CD4-positive, alpha-beta T cell treated with Interferon gamma for 1 hour (primary cell): ENCODE results near the gene GFOD2.

Source experiments
- DNase-seq: peaks from one replicate; pipeline ENCODE4 v3.0.0-alpha.2; 2020

GFOD2 gene

DNA sequence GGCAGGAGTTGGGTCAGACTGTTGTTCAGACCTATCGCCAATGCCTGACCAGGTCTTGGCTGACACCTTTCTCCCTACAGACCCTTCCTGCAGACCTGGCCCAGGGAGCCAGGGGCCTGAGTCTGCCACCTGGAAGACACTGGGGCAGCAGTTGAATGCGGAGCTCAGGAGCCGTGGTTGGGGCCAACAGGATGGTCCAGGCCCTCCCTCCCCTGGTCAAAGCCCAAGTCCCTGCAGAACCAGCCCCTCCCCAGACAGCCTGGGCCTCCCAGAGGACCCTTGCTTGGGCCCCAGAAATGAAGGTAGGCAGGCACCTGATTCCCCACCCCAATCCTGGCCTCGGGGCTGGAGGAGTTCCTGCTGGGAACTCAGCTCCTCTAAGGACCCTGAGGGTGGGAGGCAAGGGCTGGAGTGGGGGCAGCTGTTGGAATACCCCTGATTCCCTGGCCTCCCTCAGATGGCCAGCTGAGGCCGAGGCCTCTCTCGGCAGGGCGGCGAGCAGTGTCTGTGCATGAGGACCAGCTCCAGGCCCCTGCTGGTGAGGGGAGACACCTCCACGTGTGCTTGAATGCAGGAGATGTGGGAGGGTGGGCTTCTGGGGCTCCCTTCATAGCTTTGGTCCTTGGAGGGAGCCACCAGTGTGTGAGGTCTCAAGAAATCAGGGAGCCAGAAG, 62.6 kb downstream of the GFOD2 start:
- DNase-seq: no peak

DNA sequence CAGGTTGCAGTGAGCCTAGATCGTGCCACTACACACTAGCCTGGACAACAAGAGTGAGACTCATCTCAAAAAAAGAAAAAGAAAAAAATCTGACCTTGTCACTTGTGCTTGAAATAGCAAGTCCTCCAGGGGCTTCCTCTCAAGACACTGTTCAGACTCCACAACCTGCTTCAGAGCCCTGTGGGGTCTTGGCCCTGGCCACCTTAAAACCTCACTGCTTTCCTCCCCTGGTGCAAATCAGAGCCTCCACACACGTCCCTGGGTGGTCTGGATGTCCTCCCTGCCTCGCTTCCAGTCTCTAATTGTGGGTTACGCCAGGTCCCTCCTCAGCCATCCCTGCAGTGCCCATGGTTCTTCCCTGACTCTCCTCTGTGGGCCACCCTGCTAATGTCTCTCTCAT, 63.8 kb downstream of the GFOD2 start:
- no peak for DNase-seq

DNA sequence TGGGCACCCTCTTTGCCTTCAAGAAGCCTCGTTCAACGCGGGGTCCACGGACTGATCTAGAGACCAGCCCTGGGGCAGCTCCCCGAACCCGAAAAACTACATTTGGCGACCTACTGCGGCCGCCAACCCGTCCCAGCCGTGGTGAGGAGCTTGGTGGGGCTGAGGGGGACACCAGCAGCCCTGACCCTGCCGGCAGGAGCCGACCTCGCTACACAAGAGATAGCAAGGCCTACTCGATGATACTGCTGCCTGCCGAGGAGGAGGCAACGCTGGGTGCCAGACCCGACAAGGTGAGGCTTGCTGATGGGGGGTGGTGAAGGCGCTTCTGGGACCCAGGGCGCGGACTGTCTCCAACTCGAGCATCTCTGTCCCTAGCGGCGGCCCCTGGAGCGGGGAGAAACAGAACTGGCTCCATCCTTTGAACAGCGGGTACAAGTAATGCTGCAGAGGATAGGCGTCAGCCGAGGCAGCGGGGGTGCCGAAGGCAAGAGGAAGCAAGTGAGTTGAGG, 64.7 kb downstream of the GFOD2 start:
- DNase-seq: no peak

DNA sequence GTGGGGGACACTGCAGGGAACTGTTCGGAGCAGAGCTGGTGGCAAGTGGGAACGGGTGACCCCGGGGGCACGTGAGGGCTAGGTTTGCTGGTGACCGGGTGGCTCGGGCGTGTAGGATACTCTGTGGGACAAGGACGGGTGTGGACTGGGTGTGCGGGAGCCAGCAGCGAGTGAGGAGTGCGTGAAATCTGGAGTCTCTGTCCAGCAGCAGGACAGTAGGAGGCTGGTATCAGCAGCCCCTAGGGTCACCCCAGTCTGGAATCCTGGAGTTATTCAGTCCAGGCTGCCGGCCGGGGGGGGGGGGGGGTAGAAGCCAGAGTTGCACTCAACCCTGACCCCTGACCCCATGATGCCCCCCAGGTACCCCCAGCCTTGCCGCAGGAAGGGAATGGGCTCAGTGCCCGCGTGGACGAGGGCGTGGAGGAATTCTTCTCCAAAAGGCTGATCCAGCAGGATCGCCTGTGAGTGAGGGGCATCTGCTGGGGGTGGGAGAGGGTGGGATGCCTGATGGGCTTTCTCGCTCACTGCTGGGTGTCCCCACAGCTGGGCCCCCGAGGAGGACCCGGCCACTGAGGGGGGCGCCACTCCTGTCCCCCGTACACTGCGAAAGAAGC, 65.2 kb downstream of the GFOD2 start:
- DNase-seq: no peak

DNA sequence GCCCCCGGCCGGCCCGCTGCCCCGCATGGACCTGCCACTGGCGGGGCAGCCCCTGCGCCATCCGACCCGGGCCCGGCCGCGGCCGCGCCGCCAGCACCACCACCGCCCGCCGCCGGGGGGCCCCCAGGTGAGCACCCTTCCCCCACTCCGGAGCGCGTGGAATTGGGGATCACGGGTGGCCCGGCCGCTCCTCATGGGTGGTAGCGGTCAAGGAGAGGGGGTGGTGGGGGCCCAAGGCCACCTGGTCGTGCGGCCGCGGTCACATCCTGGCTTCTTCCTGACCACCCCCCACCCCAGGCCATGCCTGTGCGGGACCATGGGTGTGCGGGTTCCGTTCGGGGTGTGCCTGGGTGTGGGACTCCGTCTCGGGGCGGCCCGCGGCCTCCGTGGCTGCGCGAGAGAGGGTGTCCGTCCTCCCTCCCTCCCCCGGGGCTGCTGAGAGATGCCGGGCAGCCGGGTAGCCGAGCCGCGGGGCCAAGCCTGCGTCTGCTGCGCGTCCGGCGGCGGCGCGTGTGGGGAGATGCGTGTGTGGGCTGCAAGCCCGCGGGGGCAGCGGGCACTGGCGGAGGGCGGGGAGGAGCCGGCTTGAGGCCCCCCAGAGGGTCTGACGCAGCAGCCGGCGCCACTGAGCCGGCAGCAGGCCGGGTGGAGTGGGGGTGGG, 65.9 kb downstream of the GFOD2 start:
- DNase-seq: no peak

DNA sequence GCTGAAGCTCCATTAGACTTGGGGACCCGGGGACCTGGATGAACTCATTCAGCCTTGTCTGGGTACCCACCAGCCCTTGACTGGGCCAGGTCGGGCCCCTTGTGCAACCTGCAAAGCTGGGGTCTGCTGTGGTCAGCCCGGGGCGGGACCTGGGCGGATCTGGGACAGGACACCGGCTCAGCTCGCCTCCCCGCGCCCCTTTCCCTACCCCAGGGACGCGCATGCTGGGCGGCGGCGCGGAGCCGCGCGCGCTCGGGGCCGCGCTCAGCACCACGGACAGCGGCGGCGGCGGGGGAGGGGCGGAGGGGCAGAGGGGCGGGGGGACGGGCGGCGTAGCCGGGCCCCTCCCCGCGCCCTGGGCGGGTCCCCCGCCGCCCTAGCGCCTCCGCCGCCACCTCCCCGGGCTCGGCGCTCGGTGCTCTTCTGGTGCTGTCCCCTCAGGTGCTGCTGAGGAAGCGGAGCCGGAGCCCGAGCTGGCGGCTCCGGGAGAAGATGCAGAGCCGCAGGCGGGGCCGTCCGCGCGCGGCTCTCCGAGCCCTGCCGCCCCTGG, 66.5 kb downstream of the GFOD2 start:
- DNase-seq: no peak

DNA sequence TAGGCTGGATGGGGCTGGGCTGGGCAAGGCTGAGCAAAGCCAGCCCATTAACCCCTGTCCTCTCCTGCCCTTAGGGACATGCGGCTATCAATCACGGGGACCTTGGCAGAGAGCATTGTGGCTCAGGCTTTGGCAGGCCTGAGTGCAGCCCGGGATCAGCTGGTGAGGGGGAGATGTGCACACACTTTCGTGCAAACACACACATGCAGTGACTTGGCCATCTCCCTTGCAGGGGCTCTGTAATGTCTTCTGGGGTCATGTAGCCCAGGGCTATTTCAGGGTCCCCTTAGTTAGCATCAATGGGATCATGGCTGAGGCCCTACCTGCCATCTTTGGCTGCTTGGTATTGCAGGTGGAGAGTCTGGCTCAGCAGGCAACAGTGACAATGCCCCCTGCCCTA, 67.3 kb downstream of the GFOD2 start:
- no peak for DNase-seq

DNA sequence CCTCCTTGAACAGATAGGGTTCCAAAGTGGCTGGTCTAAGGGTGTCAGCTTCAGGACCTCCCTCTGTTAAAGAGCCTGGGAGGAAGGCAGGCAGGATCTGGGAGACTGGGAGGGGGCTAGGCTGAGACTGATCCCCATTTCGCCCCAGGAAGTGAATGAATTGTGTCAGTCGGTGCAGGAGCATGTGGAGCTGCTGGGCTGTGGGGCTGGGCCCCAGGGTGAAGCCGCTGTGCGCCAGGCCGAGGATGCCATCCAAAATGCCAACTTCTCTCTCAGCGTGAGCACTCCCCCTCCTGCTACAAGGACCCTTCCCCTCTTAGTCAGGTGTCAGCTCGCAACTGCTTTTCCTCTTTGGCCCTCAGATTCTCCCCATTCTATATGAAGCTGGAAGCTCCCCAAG, 68.1 kb downstream of the GFOD2 start:
- DNase-seq: no peak

DNA sequence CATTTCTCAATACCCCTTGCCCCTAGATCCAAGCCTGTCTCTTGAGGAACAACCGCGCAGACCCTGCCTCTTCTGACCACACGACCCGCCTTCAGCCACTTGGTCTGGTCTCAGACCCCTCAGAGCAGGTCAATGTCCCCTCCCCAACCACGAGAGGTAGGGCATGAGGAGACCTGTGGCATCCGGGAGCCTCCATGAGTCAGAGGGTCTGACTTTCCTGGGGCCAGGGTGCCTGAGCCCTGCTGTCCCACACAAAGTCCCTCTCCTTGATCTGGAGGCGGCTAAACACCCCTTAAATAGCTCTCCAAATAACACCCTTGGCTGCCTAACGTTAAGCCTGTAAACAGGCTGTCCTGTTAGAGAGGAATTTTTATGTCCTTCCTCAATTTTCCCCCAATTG, 69.1 kb downstream of the GFOD2 start:
- no peak for DNase-seq

DNA sequence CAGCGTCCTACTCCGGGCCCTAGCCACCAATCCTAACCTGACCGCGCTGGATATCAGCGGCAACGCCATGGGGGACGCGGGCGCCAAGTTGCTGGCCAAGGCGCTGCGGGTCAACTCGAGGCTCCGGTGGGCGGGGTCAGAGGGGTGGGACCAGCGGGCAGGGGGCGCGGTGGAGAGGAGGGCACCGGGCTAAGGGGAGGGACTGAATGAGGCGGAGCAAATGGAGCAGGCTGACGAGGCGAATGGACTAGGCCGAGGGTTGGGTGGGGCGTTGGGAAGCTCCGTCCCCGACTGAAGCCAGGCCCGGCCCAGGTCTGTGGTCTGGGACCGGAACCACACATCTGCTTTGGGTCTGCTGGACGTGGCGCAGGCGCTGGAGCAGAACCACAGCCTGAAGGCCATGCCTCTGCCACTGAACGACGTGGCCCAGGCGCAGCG, 69.6 kb downstream of the GFOD2 start:
- no peak for DNase-seq

DNA sequence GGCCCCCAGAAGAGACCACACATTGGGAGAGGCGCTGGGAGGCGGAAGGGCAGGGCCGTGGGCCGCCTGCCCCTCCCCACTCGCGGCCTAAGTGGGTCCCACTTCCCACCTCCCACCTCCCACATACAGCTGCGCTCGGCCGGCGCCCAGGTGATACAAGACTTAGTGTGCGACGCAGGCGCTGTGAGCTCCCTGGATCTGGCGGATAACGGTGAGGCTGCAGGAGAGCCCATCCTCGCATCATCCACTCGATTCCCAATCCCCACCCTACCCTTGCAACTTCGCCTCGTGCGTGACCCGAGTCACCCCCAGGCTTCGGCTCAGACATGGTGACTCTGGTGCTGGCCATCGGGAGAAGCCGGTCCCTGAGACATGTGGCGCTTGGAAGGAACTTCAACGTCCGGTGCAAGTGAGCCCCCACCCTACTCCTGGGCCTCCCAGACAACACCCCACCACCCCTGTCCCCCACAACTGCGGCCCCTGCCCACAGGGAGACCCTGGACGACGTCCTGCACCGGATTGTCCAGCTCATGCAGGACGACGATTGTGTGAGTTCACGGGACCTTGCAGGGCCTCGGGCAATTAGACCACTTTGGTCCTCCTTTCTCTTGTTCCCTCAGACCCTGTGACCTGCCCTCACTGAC, 70.2 kb downstream of the GFOD2 start:
- DNase-seq: no peak

DNA sequence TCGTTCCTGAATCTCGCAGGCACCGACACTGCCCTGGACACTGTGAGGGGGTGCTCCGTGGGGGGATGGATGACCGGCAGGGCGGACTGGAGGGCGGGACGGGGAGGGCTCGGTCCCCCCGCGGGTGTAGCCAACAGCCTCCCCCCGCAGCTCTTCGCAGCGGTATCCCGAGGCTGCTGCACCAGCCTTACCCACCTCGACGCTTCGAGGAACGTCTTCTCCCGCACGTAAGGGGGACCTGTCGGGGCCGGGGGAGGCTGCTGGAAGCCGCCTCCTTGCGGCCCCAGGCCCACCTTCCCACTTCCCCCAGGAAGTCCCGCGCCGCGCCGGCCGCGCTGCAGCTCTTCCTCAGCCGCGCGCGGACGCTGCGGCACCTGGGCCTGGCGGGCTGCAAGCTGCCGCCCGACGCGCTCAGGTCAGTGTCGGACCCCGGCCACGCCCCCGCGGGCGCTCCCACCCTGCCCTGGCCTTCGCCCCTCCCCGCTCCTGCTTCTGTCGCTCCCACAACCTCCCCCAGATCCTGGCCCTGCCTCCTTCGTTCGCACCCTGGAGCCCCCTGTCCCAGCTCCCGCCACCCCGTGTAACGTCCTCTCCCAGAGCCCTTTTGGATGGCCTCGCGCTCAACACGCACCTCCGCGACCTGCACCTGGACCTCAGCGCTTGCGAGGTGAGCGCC, 70.9 kb downstream of the GFOD2 start:
- DNase-seq: no peak

DNA sequence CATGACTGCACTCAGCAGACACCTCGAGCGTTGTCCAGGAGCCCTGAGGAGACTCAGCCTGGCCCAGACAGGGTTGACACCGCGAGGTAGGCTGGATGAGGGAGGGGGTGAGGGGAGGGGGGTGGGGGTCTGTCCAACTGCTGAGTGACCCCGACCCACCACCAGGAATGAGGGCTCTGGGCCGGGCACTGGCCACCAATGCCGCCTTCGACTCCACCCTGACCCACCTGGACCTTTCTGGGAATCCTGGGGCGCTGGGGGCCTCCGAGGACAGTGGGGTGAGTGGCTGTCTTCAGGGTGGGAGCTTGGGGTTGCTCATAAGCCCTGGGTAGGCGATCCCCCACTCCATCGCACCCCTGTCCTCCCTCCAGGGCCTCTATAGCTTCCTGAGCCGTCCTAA, 71.4 kb downstream of the GFOD2 start:
- DNase-seq: no peak

DNA sequence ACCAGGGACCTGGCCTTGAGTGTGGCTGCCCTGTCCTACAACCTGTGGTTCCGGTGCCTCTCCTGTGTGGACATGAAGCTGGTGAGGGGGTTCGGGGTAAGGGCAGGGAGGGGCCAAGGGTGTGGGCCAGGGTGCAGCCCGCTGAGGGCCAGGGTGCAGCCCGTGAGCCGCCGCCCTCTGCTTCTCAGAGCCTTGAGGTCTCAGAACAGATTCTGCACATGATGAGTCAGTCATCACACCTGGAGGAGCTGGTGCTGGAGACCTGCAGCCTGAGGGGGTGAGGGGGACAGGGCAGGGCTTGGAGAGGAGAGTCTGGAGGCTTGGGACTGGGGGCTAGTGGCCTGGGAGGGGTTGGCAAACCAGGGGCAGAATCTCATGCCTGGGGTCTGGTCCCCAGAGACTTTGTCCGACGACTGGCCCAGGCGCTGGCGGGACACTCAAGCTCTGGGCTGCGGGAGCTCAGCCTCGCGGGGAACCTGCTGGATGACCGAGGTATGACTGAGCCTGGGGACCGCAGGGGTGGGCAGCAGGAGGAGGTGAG, 71.9 kb downstream of the GFOD2 start:
- no peak for DNase-seq

DNA sequence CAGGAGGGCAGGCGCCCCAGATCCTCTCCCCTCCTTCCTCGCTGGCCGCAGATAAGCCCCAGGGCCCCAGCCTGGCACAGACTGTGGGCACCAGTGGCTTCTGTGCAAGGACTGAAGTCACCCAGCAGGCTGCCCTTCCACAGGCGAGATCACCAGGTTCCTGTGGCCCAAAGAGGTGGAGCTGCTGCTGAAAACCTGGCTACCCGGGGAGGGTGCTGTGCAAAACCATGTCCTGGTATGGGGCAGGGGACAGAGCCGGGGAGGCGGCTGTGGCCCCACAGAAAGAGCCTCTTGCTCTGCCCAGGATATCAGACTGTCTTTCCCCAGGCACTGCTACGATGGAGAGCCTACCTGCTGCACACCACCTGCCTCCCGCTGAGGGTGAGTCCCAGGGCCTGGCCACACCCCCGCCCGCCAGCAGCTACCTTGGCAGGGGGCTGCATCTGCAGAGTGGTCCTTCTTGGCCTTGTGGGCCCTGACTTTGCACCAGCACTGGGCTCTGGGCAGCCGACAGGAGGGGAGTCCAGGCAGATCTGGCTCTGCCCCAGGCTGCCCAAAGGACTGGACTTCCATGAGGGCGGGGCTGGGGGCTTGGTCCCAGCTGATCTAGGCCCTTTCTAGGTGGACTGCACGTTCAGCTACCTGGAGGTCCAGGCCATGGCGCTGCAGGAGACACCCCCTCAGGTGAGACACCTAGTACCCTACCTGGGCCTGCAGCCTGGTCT, 73.6 kb downstream of the GFOD2 start:
- no peak for DNase-seq

DNA sequence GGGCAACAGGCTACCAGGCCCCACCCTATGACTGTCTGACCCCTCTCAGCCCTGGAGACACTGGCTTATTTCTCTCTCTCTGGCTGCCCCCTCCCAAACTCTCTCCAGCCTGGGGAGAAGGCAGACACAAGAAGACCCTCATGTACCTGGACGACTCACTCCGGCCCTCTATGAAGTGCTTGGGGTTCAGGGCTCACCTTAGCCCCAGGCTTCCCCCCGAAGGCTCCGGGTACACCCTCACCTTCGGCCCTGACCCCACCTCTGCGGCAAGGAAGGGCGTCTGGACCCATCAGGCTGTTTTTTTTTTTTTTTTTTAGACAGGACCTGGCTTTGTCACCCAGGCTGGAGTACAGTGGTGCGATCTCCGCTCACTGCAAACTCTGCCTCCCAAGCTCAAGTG, 75.1 kb downstream of the GFOD2 start:
- DNase-seq: no peak

DNA sequence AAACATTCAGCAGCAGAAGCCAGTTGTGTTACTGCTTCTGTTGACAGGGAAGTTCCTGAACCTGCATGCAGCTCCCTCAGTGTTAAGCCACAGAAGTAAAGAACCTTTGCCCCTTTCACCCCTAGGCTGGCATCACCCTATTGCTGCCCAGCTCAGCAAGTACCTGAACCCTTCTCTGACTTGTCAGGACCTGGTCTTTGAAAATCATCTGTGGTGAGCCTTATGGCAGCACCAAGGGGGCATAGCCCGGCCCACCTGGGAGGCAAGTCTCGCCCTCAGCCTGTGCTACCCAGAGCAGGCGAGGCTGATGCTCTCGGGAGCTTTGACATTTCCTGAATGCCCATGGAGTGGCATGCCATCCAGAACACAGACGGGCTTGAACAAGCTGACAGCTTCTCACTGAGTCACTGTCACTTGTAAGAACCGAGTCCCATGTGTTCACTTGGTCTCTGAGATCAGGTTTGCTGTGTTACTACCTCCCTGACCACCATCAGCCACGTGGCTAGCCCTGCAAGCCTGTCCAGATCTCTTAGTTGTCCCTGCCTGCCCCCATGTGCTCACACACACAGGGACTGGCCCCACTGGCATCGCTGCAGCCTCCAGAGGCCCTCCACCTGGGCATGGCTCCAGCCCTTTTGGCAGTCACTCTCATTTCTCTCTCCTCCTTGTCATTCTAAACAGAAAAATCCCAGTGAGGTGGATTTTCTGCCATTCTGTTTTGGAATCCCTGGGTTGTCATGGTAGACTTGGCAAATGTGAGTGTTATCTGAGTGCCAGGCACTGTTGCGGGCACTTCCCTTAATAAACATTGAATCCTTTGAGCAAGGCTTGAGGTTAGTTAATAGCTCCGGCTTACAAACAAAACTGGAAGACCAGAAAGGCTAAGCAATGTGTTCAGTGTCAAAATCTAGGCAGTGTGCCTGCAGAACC, 77.1 kb downstream of the GFOD2 start:
- no peak for DNase-seq

DNA sequence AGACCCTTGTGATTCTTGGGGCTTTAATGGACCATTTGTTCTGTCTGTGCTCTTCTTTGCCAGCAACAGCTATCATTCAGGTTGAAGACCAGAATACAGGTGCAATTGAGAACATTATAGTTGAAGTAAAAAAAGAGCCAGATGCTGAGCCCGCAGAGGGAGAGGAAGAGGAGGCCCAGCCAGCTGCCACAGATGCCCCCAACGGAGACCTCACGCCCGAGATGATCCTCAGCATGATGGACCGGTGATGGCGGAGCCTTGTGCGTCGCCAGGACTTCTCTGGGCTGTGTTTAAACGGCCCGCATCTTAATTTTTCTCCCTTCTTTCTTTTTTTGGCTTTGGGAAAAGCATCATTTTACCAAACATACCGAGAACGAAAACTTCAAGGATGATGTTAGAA, 81.5 kb downstream of the GFOD2 start:
- DNase-seq: no peak

DNA sequence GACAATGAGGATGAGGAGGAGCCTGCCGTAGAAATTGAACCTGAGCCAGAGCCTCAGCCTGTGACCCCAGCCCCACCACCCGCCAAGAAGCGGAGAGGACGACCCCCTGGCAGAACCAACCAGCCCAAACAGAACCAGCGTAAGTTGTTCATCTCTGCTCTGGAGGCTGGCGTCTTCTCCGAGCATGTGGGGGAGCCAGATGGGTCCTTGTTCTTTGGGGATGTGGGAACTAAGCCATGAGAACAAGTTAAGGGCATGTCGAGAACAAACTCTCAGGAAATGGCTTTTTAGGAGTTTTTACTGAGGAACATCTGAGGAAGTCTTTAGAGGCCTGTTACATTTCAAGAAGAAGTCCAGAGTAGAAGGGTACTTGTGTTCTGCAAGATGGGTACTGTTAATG, 82.4 kb downstream of the GFOD2 start:
- no peak for DNase-seq

DNA sequence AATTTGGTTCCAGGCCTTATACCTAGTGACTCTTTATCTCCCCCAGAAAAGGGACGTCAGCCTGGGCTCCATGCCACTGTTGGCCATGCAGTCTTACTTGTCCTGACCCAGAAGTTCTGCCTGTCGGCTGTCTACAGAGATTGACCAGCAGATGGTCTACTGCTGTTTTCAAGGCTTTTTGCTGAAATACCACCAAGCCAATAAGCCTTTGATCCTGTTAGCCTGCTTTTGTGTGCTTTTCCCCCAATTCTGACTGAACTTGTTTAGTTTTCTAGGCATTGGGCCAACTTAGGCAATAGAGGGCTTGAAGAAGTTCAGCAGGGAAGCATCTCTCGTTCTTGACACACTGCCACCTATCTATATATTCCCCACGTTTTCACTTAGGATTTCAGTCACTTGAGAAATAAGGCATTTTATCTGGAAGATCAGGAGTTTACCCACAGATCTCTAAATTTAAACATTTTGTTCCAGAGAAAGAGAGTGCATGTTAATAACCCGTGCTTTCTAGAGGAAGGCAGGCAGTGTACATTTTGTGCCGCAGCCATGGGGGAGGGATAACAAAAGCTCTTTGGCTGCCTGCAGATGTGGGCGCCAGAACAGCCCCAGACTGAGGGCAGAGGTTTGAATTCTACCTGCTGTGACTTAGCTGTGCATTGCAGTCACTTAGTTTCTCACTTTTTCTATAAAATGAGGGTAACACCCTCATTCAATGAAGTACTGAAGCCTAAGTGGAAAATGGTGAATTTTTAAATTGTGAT, 86.5 kb downstream of the GFOD2 start:
- no peak for DNase-seq
